Measurements from ENCODE around the gene RCOR3.
"Not testable (repeated sequence)": the region's sequence is repeated elsewhere in the genome, so short reads cannot be mapped to it uniquely, and the experiment has no call there.

The RCOR3 gene

GRCh38 chr1:211241071-211241470, 18.1 kb upstream of the RCOR3 start:
- no peaks in the 10 kb centered on the region for H3K9me3 ChIP-seq (replicated peaks; ENCODE audit: insufficient read depth, low read length)
- H3F3A ChIP-seq (ENCODE audit: insufficient read depth, low read length) = no peaks in the 10 kb centered on the region
- no peaks in the 10 kb centered on the region for H3K79me2 ChIP-seq (ENCODE audit: low read length)
- no peaks in the 10 kb centered on the region for H3K27me3 ChIP-seq (replicated peaks; ENCODE audit: insufficient read depth, low read length)
- H2AFZ ChIP-seq (ENCODE audit: low read length) = no peak overlapping the region
- no peaks in the 10 kb centered on the region for H4K20me1 ChIP-seq (ENCODE audit: insufficient read depth, low read length)
- no peak for TF ChIP-seq EZH2phosphoT487 (IDR thresholded peaks at IDR 0.05; ENCODE audit: low read length)
- no peak for TF ChIP-seq EZH2 (optimal IDR thresholded peaks at IDR 0.05; ENCODE audit: low read depth, low read length)
- no peak for TF ChIP-seq CTCF (IDR thresholded peaks at IDR 0.05; ENCODE audit: low read length)
- no peaks in the 10 kb centered on the region for H3K36me3 ChIP-seq (replicated peaks; ENCODE audit: insufficient read depth, low read length)
- 0 out of 2 replicates have a peak, but pooled peaks cover 3% of the 10 kb centered on the region for H3K4me1 ChIP-seq (ENCODE audit: low read length)
- no peak overlapping the region for H3K4me2 ChIP-seq (ENCODE audit: low read depth, low read length)
- H3K27ac ChIP-seq (ENCODE audit: low read length) = no peak overlapping the region
- H3K9ac ChIP-seq (ENCODE audit: low read length) = no peak overlapping the region
- no peak for DNase-seq
- H3K4me3 ChIP-seq (ENCODE audit: low read length) = no peak overlapping the region
- H3K9me2 ChIP-seq (replicated peaks; ENCODE audit: insufficient read depth, low read length) = no peaks in the 10 kb centered on the region

- not testable (repeated sequence) for H3K9ac ChIP-seq (ENCODE audit: low read length); H3K4me3 ChIP-seq (ENCODE audit: low read length); H3K4me1 ChIP-seq (ENCODE audit: low read length); H3K9me2 ChIP-seq (replicated peaks; ENCODE audit: insufficient read depth, low read length); H3K27me3 ChIP-seq (replicated peaks; ENCODE audit: insufficient read depth, low read length); H4K20me1 ChIP-seq (ENCODE audit: insufficient read depth, low read length); DNase-seq; H3F3A ChIP-seq (ENCODE audit: insufficient read depth, low read length); H3K36me3 ChIP-seq (replicated peaks; ENCODE audit: insufficient read depth, low read length); H3K79me2 ChIP-seq (ENCODE audit: low read length); H3K9me3 ChIP-seq (replicated peaks; ENCODE audit: insufficient read depth, low read length); H3K4me2 ChIP-seq (ENCODE audit: low read depth, low read length); H2AFZ ChIP-seq (ENCODE audit: low read length); H3K27ac ChIP-seq (ENCODE audit: low read length)
Measured at GRCh38 chr1:211243639-211244038, 15.5 kb upstream of the RCOR3 start.

GRCh38 chr1:211246583-211246982, 12.6 kb upstream of the RCOR3 start:
- H3K27ac ChIP-seq (ENCODE audit: low read length); DNase-seq; H3K4me2 ChIP-seq (ENCODE audit: low read depth, low read length); H3K9me2 ChIP-seq (replicated peaks; ENCODE audit: insufficient read depth, low read length); H3F3A ChIP-seq (ENCODE audit: insufficient read depth, low read length); H3K4me1 ChIP-seq (ENCODE audit: low read length); H3K36me3 ChIP-seq (replicated peaks; ENCODE audit: insufficient read depth, low read length); H3K4me3 ChIP-seq (ENCODE audit: low read length); H3K9me3 ChIP-seq (replicated peaks; ENCODE audit: insufficient read depth, low read length); H4K20me1 ChIP-seq (ENCODE audit: insufficient read depth, low read length); H3K9ac ChIP-seq (ENCODE audit: low read length); H3K27me3 ChIP-seq (replicated peaks; ENCODE audit: insufficient read depth, low read length); H2AFZ ChIP-seq (ENCODE audit: low read length); H3K79me2 ChIP-seq (ENCODE audit: low read length): not testable (repeated sequence)

GRCh38 chr1:211247921-211248320, 11.2 kb upstream of the RCOR3 start:
- no peak overlapping the region for H3K27ac ChIP-seq (ENCODE audit: low read length)
- no peak overlapping the region for H3K4me3 ChIP-seq (ENCODE audit: low read length)
- H3K27me3 ChIP-seq (replicated peaks; ENCODE audit: insufficient read depth, low read length) = no peaks in the 10 kb centered on the region
- no peaks in the 10 kb centered on the region for H3K9me3 ChIP-seq (replicated peaks; ENCODE audit: insufficient read depth, low read length)
- no peak for DNase-seq
- no peak overlapping the region for H3K9ac ChIP-seq (ENCODE audit: low read length)
- H3K79me2 ChIP-seq (ENCODE audit: low read length) = no peaks in the 10 kb centered on the region
- H4K20me1 ChIP-seq (ENCODE audit: insufficient read depth, low read length) = no peaks in the 10 kb centered on the region
- H3K4me1 ChIP-seq (ENCODE audit: low read length) = no peaks in the 10 kb centered on the region
- H3F3A ChIP-seq (ENCODE audit: insufficient read depth, low read length) = no peaks in the 10 kb centered on the region
- no peak overlapping the region for H3K4me2 ChIP-seq (ENCODE audit: low read depth, low read length)
- H3K9me2 ChIP-seq (replicated peaks; ENCODE audit: insufficient read depth, low read length) = no peaks in the 10 kb centered on the region
- TF ChIP-seq EZH2 (optimal IDR thresholded peaks at IDR 0.05; ENCODE audit: low read depth, low read length) (no peak), EZH2phosphoT487 (IDR thresholded peaks at IDR 0.05; ENCODE audit: low read length) (no peak), CTCF (IDR thresholded peaks at IDR 0.05; ENCODE audit: low read length) (no peak)
- no peak overlapping the region for H2AFZ ChIP-seq (ENCODE audit: low read length)
- H3K36me3 ChIP-seq (replicated peaks; ENCODE audit: insufficient read depth, low read length) = no peaks in the 10 kb centered on the region

GRCh38 chr1:211249611-211250010, 9.6 kb upstream of the RCOR3 start:
- H2AFZ ChIP-seq (ENCODE audit: low read length); H4K20me1 ChIP-seq (ENCODE audit: insufficient read depth, low read length); H3K9me2 ChIP-seq (replicated peaks; ENCODE audit: insufficient read depth, low read length); H3K9me3 ChIP-seq (replicated peaks; ENCODE audit: insufficient read depth, low read length); H3K79me2 ChIP-seq (ENCODE audit: low read length); DNase-seq; H3K4me3 ChIP-seq (ENCODE audit: low read length); H3K4me1 ChIP-seq (ENCODE audit: low read length); H3K27me3 ChIP-seq (replicated peaks; ENCODE audit: insufficient read depth, low read length); H3F3A ChIP-seq (ENCODE audit: insufficient read depth, low read length); H3K9ac ChIP-seq (ENCODE audit: low read length); H3K36me3 ChIP-seq (replicated peaks; ENCODE audit: insufficient read depth, low read length); H3K4me2 ChIP-seq (ENCODE audit: low read depth, low read length); H3K27ac ChIP-seq (ENCODE audit: low read length): not testable (repeated sequence)

Data from MM.1S (cell line).